CD4-positive, alpha-beta memory T cell (primary cell): ENCODE measurements around the gene SBF1. TPM values are rescaled to one million over a fixed set of nuclear protein-coding genes. Genes with fewer than 3 reads are reported as not detected.

Experiments used
- CTCF ChIA-PET: fragments of 350-600 bp; sonication (Branson Sonifier 250); formaldehyde crosslinking; loops from one replicate; lab custom pipeline; 2021; ENCODE audit warnings: inconsistent platforms; ENCODE audit not compliant: partially characterized antibody; lab: Charles Lee
- POLR2A ChIA-PET: fragments of 350-600 bp; sonication (Branson Sonifier 250); formaldehyde crosslinking; loops from one replicate; lab custom pipeline; 2021; ENCODE audit not compliant: partially characterized antibody; lab: Charles Lee
- DNase-seq, 5 donors: peaks; one replicate each; pipeline versions ENCODE4 v3.0.0 to v3.0.0-alpha.2; 2020 to 2022; ENCODE audit warnings: mixed read lengths in 1 of 5
- H3K27ac ChIP-seq: one replicate; pipeline ENCODE4 v1.7.0; 2013; ENCODE audit warnings: low read depth, low read length
- H3K27me3 ChIP-seq: 2 replicates; pipeline ENCODE4 v1.7.0; 2013; ENCODE audit warnings: mild to moderate bottlenecking, low read length, moderate library complexity; ENCODE audit not compliant: insufficient read depth
- H3K36me3 ChIP-seq: 2 replicates; pipeline ENCODE4 v1.7.0; 2013; ENCODE audit warnings: mild to moderate bottlenecking, low read length, moderate library complexity; ENCODE audit not compliant: insufficient read depth
- H3K4me1 ChIP-seq: 2 replicates; pipeline ENCODE4 v1.7.0; 2013; ENCODE audit warnings: mild to moderate bottlenecking, low read length, moderate library complexity; ENCODE audit not compliant: insufficient read depth
- H3K4me3 ChIP-seq, 2 donors: one replicate each; pipeline ENCODE4 v1.7.0; 2013; ENCODE audit warnings: low read length in 2 of 2, mild to moderate bottlenecking in 1 of 2
- H3K9me3 ChIP-seq, 2 donors: one replicate each; pipeline ENCODE4 v1.7.0; 2013; ENCODE audit warnings: low read length in 2 of 2, control low read depth in 1 of 2; ENCODE audit not compliant: control insufficient read depth in 1 of 2
- H3K27ac Mint-ChIP-seq, 7 donors: one replicate each; pipeline ENCODE4 v1.8.0; 2020 to 2021; ENCODE audit warnings: mixed read lengths in 7 of 7, mild to moderate bottlenecking in 6 of 7, inconsistent platforms in 3 of 7, moderate library complexity in 3 of 7
- H3K27me3 Mint-ChIP-seq, 2 donors: one replicate each; pipeline ENCODE4 v1.8.0; 2020 to 2021; ENCODE audit warnings: mixed read lengths in 2 of 2
- H3K36me3 Mint-ChIP-seq, 2 donors: one replicate each; pipeline ENCODE4 v1.8.0; 2020 to 2021; ENCODE audit warnings: mixed read lengths in 2 of 2, inconsistent platforms in 1 of 2, mild to moderate bottlenecking in 1 of 2
- H3K4me1 Mint-ChIP-seq, 4 donors: one replicate each; pipeline ENCODE4 v1.8.0; 2020 to 2021; ENCODE audit warnings: mixed read lengths in 4 of 4, mild to moderate bottlenecking in 1 of 4
- H3K4me3 Mint-ChIP-seq, 8 donors: one replicate each; pipeline ENCODE4 v1.8.0; 2020 to 2021; ENCODE audit warnings: mixed read lengths in 8 of 8, mild to moderate bottlenecking in 7 of 8, moderate library complexity in 6 of 8, inconsistent platforms in 3 of 8
- H3K9me3 Mint-ChIP-seq, 8 donors: one replicate each; pipeline ENCODE4 v1.8.0; 2020 to 2021; ENCODE audit warnings: mixed read lengths in 8 of 8, mild to moderate bottlenecking in 5 of 8, inconsistent platforms in 3 of 8, moderate library complexity in 1 of 8
- intact Hi-C: fragments of 100-400 bp; cut with micrococcal nuclease; formaldehyde crosslinking; loops from one replicate; pipeline ENCODE4 v1.15.1; 2023
- polyA plus RNA-seq, 2 donors: library from polyadenylated mRNA; unstranded; fragments of 300-500 nt; fragmentation: Illumina TruSeq; gene quantifications; one replicate each; pipeline ENCODE4 v1.2.3, GENCODE V29; 2021
- total RNA-seq, 2 experiments: library from RNA; stranded (reverse); gene quantifications; one replicate each; pipeline ENCODE4 v1.2.3, GENCODE V29; 2021

SBF1 gene
- total and polyA plus RNA-seq, 4 experiments from 2014 or later, result 13.2 to 221 (median 130) TPM

- ChIA-PET CTCF (interaction anchor here (0.7 to 1.7 kb wide), 3 partner anchors 9 to 46 kb away, joined by 3 to 6 read pairs (median 3); partner anchors contain the start of gene SCO2), POLR2A (interaction anchor here (1.0 to 2.6 kb wide), 3 partner anchors 10 to 46 kb away, joined by 3 to 12 read pairs (median 7); partner anchors contain the start of gene SCO2)
- H3K4me3 Mint-ChIP-seq, result peak overlapping the region in 7 of 8 donors; percentile 66 to 80 (median 72)
- no peaks in the 10 kb centered on the region for H3K36me3 Mint-ChIP-seq
- peaks cover 17% of the 10 kb centered on the region for H3K4me1 ChIP-seq
- H3K27ac Mint-ChIP-seq, result peak overlapping the region in 4 of 7 donors; percentile 18 to 69 (median 40)
- no peaks in the 10 kb centered on the region for H3K9me3 Mint-ChIP-seq
- H3K27me3 Mint-ChIP-seq, result no peaks in the 10 kb centered on the region
- intact Hi-C loops, result loop anchor here (10.0 kb wide), 1 partner anchor 225 kb away; the partner anchor contains the start of gene HDAC10
- no peak for DNase-seq
- no peak overlapping the region for H3K4me3 ChIP-seq
- no peak overlapping the region for H3K27ac ChIP-seq
- peaks cover 2 to 23% (median 14%) of the 10 kb centered on the region in 4 donors for H3K4me1 Mint-ChIP-seq
- H3K9me3 ChIP-seq, result no peaks in the 10 kb centered on the region
- H3K27me3 ChIP-seq, result no peaks in the 10 kb centered on the region
- H3K36me3 ChIP-seq, result no peaks in the 10 kb centered on the region
Measured at GRCh38 chr22:50479721-50480120, 4.9 kb upstream of the SBF1 start.

- no peak overlapping the region for H3K27ac ChIP-seq
- peak overlapping the region in 1 of 7 donors; percentile 72 for H3K27ac Mint-ChIP-seq
- no peaks in the 10 kb centered on the region for H3K27me3 ChIP-seq
- DNase-seq, result no peak
- peaks cover 27% of the 10 kb centered on the region for H3K4me1 ChIP-seq
- intact Hi-C loops, result loop anchor here (10.0 kb wide), 1 partner anchor 223 kb away; the partner anchor contains the start of gene HDAC10
- no peaks in the 10 kb centered on the region for H3K36me3 ChIP-seq
- peak overlapping the region in 3 of 8 donors; percentile 25 to 70 (median 48) for H3K4me3 Mint-ChIP-seq
- ChIA-PET POLR2A (interaction anchor here (0.6 to 2.6 kb wide), 3 partner anchors 8 to 87 kb away, joined by 3 to 12 read pairs (median 3); partner anchors contain the start of gene SCO2), CTCF (interaction anchor here (0.9 to 1.2 kb wide), 2 partner anchors 9 to 22 kb away, joined by 3 read pairs; no protein-coding TSS in a partner anchor)
- no peaks in the 10 kb centered on the region for H3K9me3 Mint-ChIP-seq
- no peak overlapping the region for H3K4me3 ChIP-seq
- H3K36me3 Mint-ChIP-seq, result peaks cover 5 to 11% of the 10 kb centered on the region in 2 donors
- peaks cover 13 to 37% (median 25%) of the 10 kb centered on the region in 4 donors for H3K4me1 Mint-ChIP-seq
- H3K27me3 Mint-ChIP-seq, result no peaks in the 10 kb centered on the region
- no peaks in the 10 kb centered on the region for H3K9me3 ChIP-seq
Measured at GRCh38 chr22:50477923-50478322, 3.1 kb upstream of the SBF1 start.

- H3K27ac ChIP-seq, result no peak overlapping the region
- peaks cover 20 to 47% (median 33%) of the 10 kb centered on the region in 4 donors for H3K4me1 Mint-ChIP-seq
- H3K4me1 ChIP-seq, result peaks cover 33% of the 10 kb centered on the region
- H3K36me3 ChIP-seq, result peaks cover 4% of the 10 kb centered on the region
- no peaks in the 10 kb centered on the region for H3K27me3 Mint-ChIP-seq
- peak overlapping the region in 4 of 7 donors; percentile 8 to 82 (median 64) for H3K27ac Mint-ChIP-seq
- no peak overlapping the region for H3K4me3 ChIP-seq
- peak overlapping the region; percentile 13 to 74 (median 63) for H3K4me3 Mint-ChIP-seq
- CTCF ChIA-PET, result interaction anchor here (0.9 kb wide), 1 partner anchor 23 kb away, joined by 3 read pairs; no protein-coding TSS in a partner anchor
- no peak for DNase-seq
- POLR2A ChIA-PET, result interaction anchor here (1.1 to 2.5 kb wide), 2 partner anchors 49 to 144 kb away, joined by 3 to 7 read pairs; partner anchors contain the start of gene SCO2
- peaks cover 6 to 11% of the 10 kb centered on the region in 2 donors for H3K36me3 Mint-ChIP-seq
- no peaks in the 10 kb centered on the region for H3K9me3 Mint-ChIP-seq
- intact Hi-C loops, result loop anchor here (10.0 kb wide), 1 partner anchor 222 kb away; the partner anchor contains the start of gene HDAC10
- no peaks in the 10 kb centered on the region for H3K27me3 ChIP-seq
- no peaks in the 10 kb centered on the region for H3K9me3 ChIP-seq
Measured at GRCh38 chr22:50476868-50477267, 2.0 kb upstream of the SBF1 start.

- H3K27me3 ChIP-seq, result no peaks in the 10 kb centered on the region
- H3K9me3 ChIP-seq, result no peaks in the 10 kb centered on the region
- H3K4me3 ChIP-seq, result peak overlapping the region in 1 of 2 donors; percentile 73
- Mint-ChIP-seq H3K36me3 (peaks cover 6 to 11% of the 10 kb centered on the region in 2 donors), H3K4me1 (peaks cover 24 to 60% (median 39%) of the 10 kb centered on the region in 4 donors), H3K9me3 (no peaks in the 10 kb centered on the region), H3K27me3 (no peaks in the 10 kb centered on the region), H3K4me3 (peak overlapping the region; percentile 55 to 79 (median 72)), H3K27ac (peak overlapping the region; percentile 52 to 83 (median 70))
- intact Hi-C loops, result loop anchor here (1.0 to 10.0 kb wide), 3 partner anchors 32 to 221 kb away; partner anchors contain the start of genes HDAC10, LMF2 and SCO2
- POLR2A ChIA-PET, result interaction anchor here (0.9 to 8.1 kb wide), 4 partner anchors 31 to 145 kb away, joined by 3 to 71 read pairs (median 13); partner anchors contain the start of genes LMF2, NCAPH2 and SCO2
- CTCF ChIA-PET, result no interaction called here
- H3K36me3 ChIP-seq, result peaks cover 4% of the 10 kb centered on the region
- peaks cover 40% of the 10 kb centered on the region for H3K4me1 ChIP-seq
- DNase-seq, result no peak
- H3K27ac ChIP-seq, result peak overlapping the region; percentile 75
Measured at GRCh38 chr22:50475652-50476002, 792 bp upstream of the SBF1 start.

GRCh38 chr22:50473855-50474671, 772 bp downstream of the SBF1 start:
- Mint-ChIP-seq H3K27ac (peak overlapping the region; percentile 89 to 98 (median 94)), H3K4me1 (peaks cover 26 to 67% (median 45%) of the 10 kb centered on the region in 4 donors), H3K36me3 (peaks cover 6 to 19% of the 10 kb centered on the region in 2 donors), H3K4me3 (peak overlapping the region; percentile 88 to 99 (median 95)), H3K27me3 (no peaks in the 10 kb centered on the region), H3K9me3 (no peaks in the 10 kb centered on the region)
- CTCF ChIA-PET, result interaction anchor here (0.9 to 2.7 kb wide), 5 partner anchors 16 to 147 kb away, joined by 3 to 13 read pairs (median 5); partner anchors contain the start of gene SCO2
- Histone ChIP-seq H3K27me3 (no peaks in the 10 kb centered on the region), H3K27ac (peak overlapping the region; percentile 75), H3K9me3 (no peaks in the 10 kb centered on the region), H3K36me3 (peaks cover 4% of the 10 kb centered on the region), H3K4me1 (peaks cover 52% of the 10 kb centered on the region), H3K4me3 (peak overlapping the region; percentile 64 to 79)
- POLR2A ChIA-PET, result interaction anchor here (0.6 to 8.1 kb wide), 13 partner anchors 22 to 222 kb away, joined by 3 to 71 read pairs (median 5); partner anchors contain the start of genes LMF2, NCAPH2 and SCO2
- peak in 2 of 5 donors; percentile 16 to 29 for DNase-seq
- intact Hi-C loops, result loop anchor here (2.0 to 10.0 kb wide), 3 partner anchors 51 to 219 kb away; partner anchors contain the start of genes CHKB, HDAC10 and SCO2

- POLR2A ChIA-PET, result interaction anchor here (0.6 to 8.1 kb wide), 13 partner anchors 21 to 229 kb away, joined by 3 to 71 read pairs (median 5); partner anchors contain the start of genes HDAC10, LMF2, NCAPH2 and SCO2
- H3K4me1 Mint-ChIP-seq, result peaks cover 31 to 73% (median 53%) of the 10 kb centered on the region in 4 donors
- H3K27me3 Mint-ChIP-seq, result no peaks in the 10 kb centered on the region
- Histone ChIP-seq H3K9me3 (no peaks in the 10 kb centered on the region), H3K27ac (peak overlapping the region; percentile 75), H3K4me1 (peaks cover 62% of the 10 kb centered on the region), H3K27me3 (no peaks in the 10 kb centered on the region), H3K4me3 (peak overlapping the region; percentile 64 to 79), H3K36me3 (peaks cover 4% of the 10 kb centered on the region)
- intact Hi-C loops, result loop anchor here (5.0 to 10.0 kb wide), 2 partner anchors 109 to 218 kb away; partner anchors contain the start of genes CHKB and HDAC10
- H3K36me3 Mint-ChIP-seq, result peaks cover 6 to 22% of the 10 kb centered on the region in 2 donors
- no peaks in the 10 kb centered on the region for H3K9me3 Mint-ChIP-seq
- peak; percentile 40 to 67 (median 51) for DNase-seq
- CTCF ChIA-PET, result interaction anchor here (0.6 to 2.7 kb wide), 8 partner anchors 15 to 148 kb away, joined by 3 to 13 read pairs (median 5); partner anchors contain the start of gene SCO2
- peak overlapping the region; percentile 88 to 99 (median 95) for H3K4me3 Mint-ChIP-seq
- peak overlapping the region; percentile 89 to 98 (median 94) for H3K27ac Mint-ChIP-seq
Measured at GRCh38 chr22:50473088-50473487, 1.7 kb downstream of the SBF1 start.
